HepG2 (cell line): ENCODE measurements around the gene MED22. TPM values are rescaled to one million over a fixed set of nuclear protein-coding genes. Genes with fewer than 3 reads are reported as not detected.
A peak's percentile ranks its signal among the peaks of the same experiment; 100 is the strongest.

Experiments used
- ATAC-seq: fragments of 200-7000 bp; cut with Tn5 transposase; 3 replicates; pipeline ENCODE4 v1.9.1; 2020; ENCODE audit warnings: mild to moderate bottlenecking, moderate library complexity
- BruUV-seq: library from RNA; stranded (reverse); fragments of 400-500 nt; replicated peaks from 2 replicates; lab custom pipeline; 2021; lab: Mats Ljungman, UMichigan
- CTCF ChIA-PET: fragments of 300-600 bp; formaldehyde crosslinking; extraction: SDS; loops from one replicate; lab custom pipeline; 2021; ENCODE audit warnings: low total read pairs, inconsistent platforms, low intra/inter-chr PET ratio; lab: Yijun Ruan, JAX
- POLR2A ChIA-PET: fragments of 350-600 bp; sonication (Branson Sonifier 250); formaldehyde crosslinking; loops from one replicate; lab custom pipeline; 2020; ENCODE audit warnings: antibody characterized with exemption, inconsistent platforms; lab: Yijun Ruan, JAX
- DNase-seq: peaks from one replicate; pipeline ENCODE4 v3.0.0-alpha.2; 2015; ENCODE audit warnings: low spot score
- FAIRE-seq: peaks from 3 replicates; lab custom pipeline; 2011; peaks lifted over from hg19 to GRCh38; lab: Jason Lieb, UNC
- H2AFZ ChIP-seq: one replicate; pipeline ENCODE4 v1.6.1; 2011; ENCODE audit warnings: low read length, inconsistent platforms
- H3K27ac ChIP-seq: fragments of 300-600 bp; 3 replicates; pipeline ENCODE4 v1.8.0; 2011; ENCODE audit warnings: mixed run types, mild to moderate bottlenecking, mixed read lengths, low read length, inconsistent platforms; ENCODE audit not compliant: insufficient read depth; ENCODE audit errors: extremely low read length
- H3K27me3 ChIP-seq, 2 experiments: fragments of 200-600 bp in 1 of 2; 2 replicates in 1 of 2; 3 replicates in 1 of 2; pipeline versions ENCODE4 v1.6.0 to v1.8.0; 2011; ENCODE audit warnings: low read length in 2 of 2, mild to moderate bottlenecking in 2 of 2, moderate library complexity in 2 of 2, inconsistent platforms in 1 of 2; ENCODE audit not compliant: insufficient read depth in 2 of 2, control insufficient read depth in 1 of 2
- H3K36me3 ChIP-seq, 2 experiments: fragments of 200-600 bp in 1 of 2; replicated peaks in 1 of 2; 2 replicates in 1 of 2; 3 replicates in 1 of 2; pipeline versions ENCODE4 v1.5.1 to v1.8.0; 2011; ENCODE audit warnings: low read length in 2 of 2, inconsistent platforms in 1 of 2; ENCODE audit not compliant: insufficient read depth in 2 of 2, control insufficient read depth in 1 of 2
- H3K4me1 ChIP-seq: 2 replicates; pipeline ENCODE4 v1.5.1; 2012; ENCODE audit warnings: low read length, inconsistent platforms; ENCODE audit not compliant: insufficient read depth
- H3K4me2 ChIP-seq: 2 replicates; pipeline ENCODE4 v1.6.0; 2011; ENCODE audit warnings: low read depth, low read length, inconsistent platforms
- H3K4me3 ChIP-seq, 3 experiments: fragments of 200-600 bp in 1 of 3; sonication (generic), shearing (Covaris generic) in 1 of 3; replicated peaks in 1 of 3; 2 replicates each; pipeline ENCODE4 v1.5.1; 2011 to 2016; ENCODE audit warnings: low read length in 3 of 3, inconsistent platforms in 2 of 3, low read depth in 2 of 3, mild to moderate bottlenecking in 2 of 3, control low read depth in 1 of 3, mixed read lengths in 1 of 3; ENCODE audit not compliant: insufficient read depth in 1 of 3
- H3K79me2 ChIP-seq: one replicate; pipeline ENCODE4 v1.6.1; 2011; ENCODE audit warnings: low read length, inconsistent platforms; ENCODE audit not compliant: insufficient read depth
- H3K9ac ChIP-seq: 2 replicates; pipeline ENCODE4 v1.6.0; 2011; ENCODE audit warnings: mild to moderate bottlenecking, low read depth, low read length, inconsistent platforms; ENCODE audit not compliant: insufficient read depth
- H3K9me3 ChIP-seq: 2 replicates; pipeline ENCODE4 v1.5.1; 2012; ENCODE audit warnings: mild to moderate bottlenecking, low read length
- H4K20me1 ChIP-seq: 2 replicates; pipeline ENCODE4 v1.6.0; 2011; ENCODE audit warnings: inconsistent platforms, mild to moderate bottlenecking, low read length, moderate library complexity; ENCODE audit not compliant: insufficient read depth
- NKX3-1 ChIP-seq: sonication (generic); formaldehyde crosslinking; IDR thresholded peaks from 2 replicates; pipeline ENCODE4 v1.5.0; 2020; ENCODE audit warnings: missing genetic modification reagents
- U2AF1 ChIP-seq: fragments of 200-400 bp; formaldehyde crosslinking; optimal IDR thresholded peaks from 2 replicates; pipeline ENCODE3; 2017; ENCODE audit warnings: mild to moderate bottlenecking, low read depth, low read length
- ZNF878 ChIP-seq: sonication (generic); formaldehyde crosslinking; IDR thresholded peaks from 2 replicates; pipeline ENCODE4 v1.8.1; 2023; ENCODE audit warnings: mild to moderate bottlenecking, missing genetic modification reagents, moderate library complexity
- WGBS: methylation state at CpG from one replicate; pipeline ENCODE4 v1.1.6; 2017; ENCODE audit warnings: low lambda C conversion rate; 5-methylcytosine and 5-hydroxymethylcytosine counted together
- in situ Hi-C: cut with HindIII; loops from 2 replicates; pipeline ENCODE4 v1.10.0; 2017; ENCODE audit warnings: low pct_unique_long_range_greater_than_20kb; ENCODE audit not compliant: extremely low pct_ligation_motif_present
- intact Hi-C: fragments of 100-400 bp; cut with micrococcal nuclease; formaldehyde crosslinking; loops from one replicate; pipeline ENCODE4 v1.10.0; 2022; ENCODE audit not compliant: unreplicated experiment
- polyA plus RNA-seq, 8 experiments: library from polyadenylated mRNA; depleted of rRNA in 3 of 8; stranded (reverse) in 7 of 8; unstranded in 1 of 8; fragments of >200 nt; fragmentation: Illumina TruSeq in 4 of 8; extraction: Trizol in 4 of 8; gene quantifications; 2 replicates each; pipeline versions ENCODE4 v1.2.1 to v1.2.3, GENCODE V29; 2011 to 2016; ENCODE audit warnings: low read depth in 4 of 8, missing spikeins in 1 of 8, mixed read lengths in 1 of 8; ENCODE audit not compliant: insufficient read depth in 1 of 8
- total RNA-seq, 5 experiments: library from RNA; depleted of rRNA; stranded (reverse); fragments of >200 nt; fragmentation: Illumina TruSeq; extraction: Trizol; gene quantifications; 2 replicates each; pipeline ENCODE4 v1.2.3, GENCODE V29; 2016; ENCODE audit warnings: low read depth in 1 of 5
- TF ChIP-seq, protein P1 (sequence below): sonication (generic); formaldehyde crosslinking; IDR thresholded peaks from 2 replicates; pipeline ENCODE4 v1.4.0; 2020; ENCODE audit warnings: missing genetic modification reagents
- TF ChIP-seq, protein P2 (sequence below): sonication (generic); formaldehyde crosslinking; IDR thresholded peaks from 2 replicates; pipeline ENCODE4 v1.4.0; 2020; ENCODE audit warnings: missing genetic modification reagents, borderline replicate concordance
- TF ChIP-seq, protein P3 (sequence below): sonication (generic); formaldehyde crosslinking; IDR thresholded peaks from 2 replicates; pipeline ENCODE4 v1.5.0; 2020; ENCODE audit warnings: mild to moderate bottlenecking, missing genetic modification reagents
- TF ChIP-seq, protein P4 (sequence below): sonication (generic); formaldehyde crosslinking; conservative IDR thresholded peaks from 2 replicates; pipeline ENCODE4 v1.4.0; 2020; ENCODE audit warnings: missing genetic modification reagents

MED22 gene
- total and polyA plus RNA-seq, 2 of the 13 experiments (the other 11 are each of a cell fraction or from before 2014, with no cell fraction given), result 15.8 to 22.1 TPM

DNA sequence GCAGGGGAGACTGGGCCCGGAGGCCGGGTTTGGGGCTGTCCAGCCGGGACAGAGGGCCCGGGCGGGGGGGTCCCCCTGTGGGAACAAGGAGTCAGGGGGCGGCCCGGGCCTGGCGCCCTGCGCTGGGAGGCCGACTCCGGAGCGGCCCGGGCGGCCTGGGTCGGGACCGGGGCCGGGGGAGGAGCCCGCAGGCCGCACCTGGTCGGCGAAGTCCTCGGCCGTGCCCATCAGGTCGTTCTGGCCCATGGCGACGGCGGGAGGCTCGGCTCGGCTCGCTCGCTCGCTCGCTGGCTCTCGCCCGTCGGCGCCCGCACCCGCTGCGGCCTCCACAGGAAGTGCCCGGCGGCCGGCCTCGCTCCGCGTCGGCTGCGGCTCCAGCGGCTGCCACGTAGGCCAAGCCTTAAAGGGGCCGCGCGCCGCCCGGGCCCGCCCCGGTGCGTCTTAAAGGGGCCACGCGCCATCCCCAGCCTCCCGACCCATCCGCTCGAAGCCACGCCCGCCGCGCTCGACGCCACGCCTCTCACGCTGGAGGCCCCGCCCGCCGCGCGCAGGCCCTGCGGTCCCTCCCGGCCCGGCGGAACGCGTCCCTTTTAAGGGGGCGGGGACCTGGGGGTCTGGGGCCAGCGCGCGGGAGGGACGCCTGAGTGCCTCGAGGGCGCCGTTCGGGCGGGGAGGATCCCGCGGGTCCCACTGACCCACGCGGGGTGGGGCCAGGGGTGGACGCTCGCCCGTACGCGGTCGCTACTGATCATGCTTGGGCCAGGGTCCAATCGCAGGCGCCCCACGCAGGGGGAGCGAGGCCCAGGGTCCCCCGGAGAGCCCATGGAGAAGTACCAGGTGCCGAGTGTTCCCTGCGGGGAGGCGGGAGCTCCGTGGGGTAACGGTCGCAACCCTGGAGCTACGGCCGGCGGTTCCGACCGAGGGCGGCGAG is 28.1 kb upstream of the MED22 start, which contains the start of the genes STKLD1 and SURF4 (continued):
- TF ChIP-seq, protein P1, sequence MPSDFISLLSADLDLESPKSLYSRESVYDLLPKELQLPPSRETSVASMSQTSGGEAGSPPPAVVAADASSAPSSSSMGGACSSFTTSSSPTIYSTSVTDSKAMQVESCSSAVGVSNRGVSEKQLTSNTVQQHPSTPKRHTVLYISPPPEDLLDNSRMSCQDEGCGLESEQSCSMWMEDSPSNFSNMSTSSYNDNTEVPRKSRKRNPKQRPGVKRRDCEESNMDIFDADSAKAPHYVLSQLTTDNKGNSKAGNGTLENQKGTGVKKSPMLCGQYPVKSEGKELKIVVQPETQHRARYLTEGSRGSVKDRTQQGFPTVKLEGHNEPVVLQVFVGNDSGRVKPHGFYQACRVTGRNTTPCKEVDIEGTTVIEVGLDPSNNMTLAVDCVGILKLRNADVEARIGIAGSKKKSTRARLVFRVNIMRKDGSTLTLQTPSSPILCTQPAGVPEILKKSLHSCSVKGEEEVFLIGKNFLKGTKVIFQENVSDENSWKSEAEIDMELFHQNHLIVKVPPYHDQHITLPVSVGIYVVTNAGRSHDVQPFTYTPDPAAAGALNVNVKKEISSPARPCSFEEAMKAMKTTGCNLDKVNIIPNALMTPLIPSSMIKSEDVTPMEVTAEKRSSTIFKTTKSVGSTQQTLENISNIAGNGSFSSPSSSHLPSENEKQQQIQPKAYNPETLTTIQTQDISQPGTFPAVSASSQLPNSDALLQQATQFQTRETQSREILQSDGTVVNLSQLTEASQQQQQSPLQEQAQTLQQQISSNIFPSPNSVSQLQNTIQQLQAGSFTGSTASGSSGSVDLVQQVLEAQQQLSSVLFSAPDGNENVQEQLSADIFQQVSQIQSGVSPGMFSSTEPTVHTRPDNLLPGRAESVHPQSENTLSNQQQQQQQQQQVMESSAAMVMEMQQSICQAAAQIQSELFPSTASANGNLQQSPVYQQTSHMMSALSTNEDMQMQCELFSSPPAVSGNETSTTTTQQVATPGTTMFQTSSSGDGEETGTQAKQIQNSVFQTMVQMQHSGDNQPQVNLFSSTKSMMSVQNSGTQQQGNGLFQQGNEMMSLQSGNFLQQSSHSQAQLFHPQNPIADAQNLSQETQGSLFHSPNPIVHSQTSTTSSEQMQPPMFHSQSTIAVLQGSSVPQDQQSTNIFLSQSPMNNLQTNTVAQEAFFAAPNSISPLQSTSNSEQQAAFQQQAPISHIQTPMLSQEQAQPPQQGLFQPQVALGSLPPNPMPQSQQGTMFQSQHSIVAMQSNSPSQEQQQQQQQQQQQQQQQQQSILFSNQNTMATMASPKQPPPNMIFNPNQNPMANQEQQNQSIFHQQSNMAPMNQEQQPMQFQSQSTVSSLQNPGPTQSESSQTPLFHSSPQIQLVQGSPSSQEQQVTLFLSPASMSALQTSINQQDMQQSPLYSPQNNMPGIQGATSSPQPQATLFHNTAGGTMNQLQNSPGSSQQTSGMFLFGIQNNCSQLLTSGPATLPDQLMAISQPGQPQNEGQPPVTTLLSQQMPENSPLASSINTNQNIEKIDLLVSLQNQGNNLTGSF (CRISPR knock-in tag), result peak; percentile 77; the same call in 1 of the 2 replicates

DNA sequence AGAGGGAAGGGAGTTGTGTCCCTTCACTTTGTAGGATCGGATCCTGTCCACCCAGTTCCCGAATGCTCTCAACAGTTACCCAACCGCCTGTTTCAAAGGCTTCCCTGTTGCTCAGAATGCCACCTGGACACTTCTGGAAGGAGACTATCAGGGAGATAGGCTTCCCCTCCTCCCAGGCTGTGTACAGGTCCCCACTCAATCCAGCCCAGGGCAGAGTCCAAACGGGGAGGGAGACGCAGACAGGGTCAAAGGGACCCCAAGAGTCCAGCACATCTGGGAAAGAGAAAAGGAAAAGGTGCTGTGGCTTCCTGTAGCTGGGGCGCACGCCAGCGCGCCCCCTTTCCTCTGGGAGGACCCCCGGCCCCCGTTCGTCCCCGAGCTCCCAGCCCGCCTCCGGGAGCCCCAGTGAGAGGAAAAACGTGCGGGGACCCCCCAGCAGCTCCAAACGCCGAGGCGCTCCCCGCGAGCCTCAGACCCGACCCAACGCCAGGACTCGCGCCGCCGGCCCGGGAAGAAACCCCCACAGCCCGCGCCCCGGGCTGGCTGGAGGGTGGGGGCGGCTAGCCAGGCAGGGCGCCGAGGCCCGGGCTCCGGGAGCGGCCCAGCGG is 27.3 kb upstream of the MED22 start:
- BruUV-seq, result TSS peak; percentile 79
- in situ Hi-C loops, result no loop called here
- ChIA-PET POLR2A (interaction anchor here (0.6 to 2.0 kb wide), 11 partner anchors 9 to 650 kb away, joined by 3 to 13 read pairs (median 4); partner anchors contain the start of genes BRD3OS, CACFD1, MED22 and RPL7A), CTCF (no interaction called here)
- ATAC-seq (peak; percentile 46), FAIRE-seq (peak; percentile 75), DNase-seq (peak; percentile 67)
- H3K27ac ChIP-seq, result peak overlapping the region; percentile 97
- WGBS, result under 1% methylated on average over 8 of the region's 39 CpGs
- H2AFZ ChIP-seq, result no peak overlapping the region
- intact Hi-C loops, result no loop called here
- peaks cover 49% of the 10 kb centered on the region for H4K20me1 ChIP-seq
- H3K9ac ChIP-seq, result peak overlapping the region; percentile 99
- no peaks in the 10 kb centered on the region for H3K27me3 ChIP-seq
- peaks cover 78% of the 10 kb centered on the region for H3K4me1 ChIP-seq
- H3K4me3 ChIP-seq, result peak overlapping the region; percentile 66 to 86 (median 76)
- H3K36me3 ChIP-seq, result peaks cover 8 to 32% of the 10 kb centered on the region in 2 experiments; a peak in 4 of 5 replicates
- peak overlapping the region; percentile 73 for H3K4me2 ChIP-seq
- no peaks in the 10 kb centered on the region for H3K9me3 ChIP-seq
- peaks cover 53% of the 10 kb centered on the region for H3K79me2 ChIP-seq
- TF ChIP-seq, protein P2, sequence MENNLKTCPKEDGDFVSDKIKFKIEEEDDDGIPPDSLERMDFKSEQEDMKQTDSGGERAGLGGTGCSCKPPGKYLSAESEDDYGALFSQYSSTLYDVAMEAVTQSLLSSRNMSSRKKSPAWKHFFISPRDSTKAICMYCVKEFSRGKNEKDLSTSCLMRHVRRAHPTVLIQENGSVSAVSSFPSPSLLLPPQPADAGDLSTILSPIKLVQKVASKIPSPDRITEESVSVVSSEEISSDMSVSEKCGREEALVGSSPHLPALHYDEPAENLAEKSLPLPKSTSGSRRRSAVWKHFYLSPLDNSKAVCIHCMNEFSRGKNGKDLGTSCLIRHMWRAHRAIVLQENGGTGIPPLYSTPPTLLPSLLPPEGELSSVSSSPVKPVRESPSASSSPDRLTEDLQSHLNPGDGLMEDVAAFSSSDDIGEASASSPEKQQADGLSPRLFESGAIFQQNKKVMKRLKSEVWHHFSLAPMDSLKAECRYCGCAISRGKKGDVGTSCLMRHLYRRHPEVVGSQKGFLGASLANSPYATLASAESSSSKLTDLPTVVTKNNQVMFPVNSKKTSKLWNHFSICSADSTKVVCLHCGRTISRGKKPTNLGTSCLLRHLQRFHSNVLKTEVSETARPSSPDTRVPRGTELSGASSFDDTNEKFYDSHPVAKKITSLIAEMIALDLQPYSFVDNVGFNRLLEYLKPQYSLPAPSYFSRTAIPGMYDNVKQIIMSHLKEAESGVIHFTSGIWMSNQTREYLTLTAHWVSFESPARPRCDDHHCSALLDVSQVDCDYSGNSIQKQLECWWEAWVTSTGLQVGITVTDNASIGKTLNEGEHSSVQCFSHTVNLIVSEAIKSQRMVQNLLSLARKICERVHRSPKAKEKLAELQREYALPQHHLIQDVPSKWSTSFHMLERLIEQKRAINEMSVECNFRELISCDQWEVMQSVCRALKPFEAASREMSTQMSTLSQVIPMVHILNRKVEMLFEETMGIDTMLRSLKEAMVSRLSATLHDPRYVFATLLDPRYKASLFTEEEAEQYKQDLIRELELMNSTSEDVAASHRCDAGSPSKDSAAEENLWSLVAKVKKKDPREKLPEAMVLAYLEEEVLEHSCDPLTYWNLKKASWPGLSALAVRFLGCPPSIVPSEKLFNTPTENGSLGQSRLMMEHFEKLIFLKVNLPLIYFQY (CRISPR knock-in tag), result no peak
- TF ChIP-seq ZNF878 (CRISPR knock-in tag) (no peak), U2AF1 (no peak), NKX3-1 (CRISPR knock-in tag) (no peak)
- TF ChIP-seq, protein P3, sequence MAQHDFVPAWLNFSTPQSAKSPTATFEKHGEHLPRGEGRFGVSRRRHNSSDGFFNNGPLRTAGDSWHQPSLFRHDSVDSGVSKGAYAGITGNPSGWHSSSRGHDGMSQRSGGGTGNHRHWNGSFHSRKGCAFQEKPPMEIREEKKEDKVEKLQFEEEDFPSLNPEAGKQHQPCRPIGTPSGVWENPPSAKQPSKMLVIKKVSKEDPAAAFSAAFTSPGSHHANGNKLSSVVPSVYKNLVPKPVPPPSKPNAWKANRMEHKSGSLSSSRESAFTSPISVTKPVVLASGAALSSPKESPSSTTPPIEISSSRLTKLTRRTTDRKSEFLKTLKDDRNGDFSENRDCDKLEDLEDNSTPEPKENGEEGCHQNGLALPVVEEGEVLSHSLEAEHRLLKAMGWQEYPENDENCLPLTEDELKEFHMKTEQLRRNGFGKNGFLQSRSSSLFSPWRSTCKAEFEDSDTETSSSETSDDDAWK, result no peak
- TF ChIP-seq, protein P4, sequence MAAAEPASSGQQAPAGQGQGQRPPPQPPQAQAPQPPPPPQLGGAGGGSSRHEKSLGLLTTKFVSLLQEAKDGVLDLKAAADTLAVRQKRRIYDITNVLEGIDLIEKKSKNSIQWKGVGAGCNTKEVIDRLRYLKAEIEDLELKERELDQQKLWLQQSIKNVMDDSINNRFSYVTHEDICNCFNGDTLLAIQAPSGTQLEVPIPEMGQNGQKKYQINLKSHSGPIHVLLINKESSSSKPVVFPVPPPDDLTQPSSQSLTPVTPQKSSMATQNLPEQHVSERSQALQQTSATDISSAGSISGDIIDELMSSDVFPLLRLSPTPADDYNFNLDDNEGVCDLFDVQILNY (CRISPR knock-in tag), result no peak
